ENCODE results near the gene TMEM253. TPM values are rescaled to one million over a fixed set of nuclear protein-coding genes. Genes with fewer than 3 reads are reported as not detected.

Gene TMEM253
- total RNA-seq: not detected in 2 replicates

GRCh38 chr14:21100931-21101330, at the start of gene TMEM253:
Gene TMEM253, plus strand, starts transcription at chr14:21101066. Its CDS starts 278 bp downstream, at chr14:21101344.

GRCh38 chr14:21057803-21058675, 42.8 kb upstream of the TMEM253 start, which contains the start of gene RNASE8:
Gene RNASE8, plus strand, starts transcription at chr14:21057822. Its CDS starts 71 bp downstream, at chr14:21057893.

GRCh38 chr14:21070083-21070609, 30.7 kb upstream of the TMEM253 start, which contains the start of gene ARHGEF40:
Gene ARHGEF40, plus strand, starts transcription at chr14:21070304. Its CDS starts 93 bp downstream, at chr14:21070397.

GRCh38 chr14:21098076-21098891, 2.6 kb upstream of the TMEM253 start, which contains the start of gene ZNF219:
Gene ZNF219, minus strand, starts transcription at chr14:21098655. Its CDS starts 5,064 bp downstream, at chr14:21093591.

Small RNA genes within 50 kb of the gene (small RNA-seq; reads per million reads assigned to genes)
- not detected for gene RNU6-252P

Other genes with a start within 250 kb of the TMEM253 start
- gene RNASE3, start 209.7 kb upstream of the TMEM253 start, total RNA-seq: not detected in 2 replicates
- not detected in 2 replicates for gene RNASE2, start 145.6 kb upstream of the TMEM253 start, total RNA-seq
- 38.2 and 48.1 TPM in 2 replicates for gene METTL17, start 111.1 kb upstream of the TMEM253 start, total RNA-seq
- not detected in 2 replicates for gene SLC39A2, start 101.8 kb upstream of the TMEM253 start, total RNA-seq
- 0.29 TPM in 1 of 2 replicates, not detected in the other for gene NDRG2, start 76.0 kb upstream of the TMEM253 start, total RNA-seq
- not detected in 2 replicates for gene TPPP2, start 70.8 kb upstream of the TMEM253 start, total RNA-seq
- gene RNASE13, start 66.3 kb upstream of the TMEM253 start, total RNA-seq: not detected in 2 replicates
- not detected in 2 replicates for gene RNASE7, start 58.7 kb upstream of the TMEM253 start, total RNA-seq
- gene RNASE8, start 43.2 kb upstream of the TMEM253 start, total RNA-seq: not detected in 2 replicates
- gene ARHGEF40, start 30.8 kb upstream of the TMEM253 start, total RNA-seq: 2.9 and 4.6 TPM in 2 replicates
- gene ZNF219, start 2.4 kb upstream of the TMEM253 start, total RNA-seq: 8.1 and 10.8 TPM in 2 replicates
- not detected in 2 replicates for gene OR5AU1, start 55.0 kb downstream of the TMEM253 start, total RNA-seq
- 625 and 850 TPM in 2 replicates for gene HNRNPC, start 168.4 kb downstream of the TMEM253 start, total RNA-seq
- not detected in 2 replicates for gene RPGRIP1, start 179.0 kb downstream of the TMEM253 start, total RNA-seq